Measurements from ENCODE around the gene PLA2G3. TPM values are rescaled to one million over a fixed set of nuclear protein-coding genes. Genes with fewer than 3 reads are reported as not detected.

Gene PLA2G3
- total and polyA plus RNA-seq, 2 experiments from 2014 or later: not detected

- Histone ChIP-seq H3K9me3 (ENCODE audit: low read depth) (no peaks in the 10 kb centered on the region), H3K36me3 (ENCODE audit: low read depth) (peaks cover 43% of the 10 kb centered on the region; the same call in 1 of the 2 replicates), H2AFZ (no peak overlapping the region), H4K20me1 (ENCODE audit: insufficient read depth) (no peaks in the 10 kb centered on the region), H3K4me2 (ENCODE audit: unreplicated experiment) (no peak overlapping the region), H3K9ac (no peak overlapping the region), H3K4me1 (ENCODE audit: insufficient read depth) (no peaks in the 10 kb centered on the region), H3K27ac (no peak overlapping the region), H3K79me2 (ENCODE audit: insufficient read depth) (peaks cover 41% of the 10 kb centered on the region), H3F3A (ENCODE audit: insufficient read depth) (peaks cover 8% of the 10 kb centered on the region), H3K9me2 (ENCODE audit: insufficient read depth) (no peaks in the 10 kb centered on the region), H3K4me3 (no peak overlapping the region), H3K27me3 (replicated peaks; ENCODE audit: insufficient read depth) (no peaks in the 10 kb centered on the region)
- 90 to 93% methylated on average over 9 of the region's 9 CpGs for WGBS, 2 experiments (ENCODE audit: low coverage in 1 of 2, low lambda C conversion rate in 2 of 2, missing lambda C conversion rate in 2 of 2)
- TF ChIP-seq EZH2 (IDR thresholded peaks at IDR 0.05; ENCODE audit: insufficient read depth, poor library complexity, severe bottlenecking) (no peak), EZH2phosphoT487 (IDR thresholded peaks at IDR 0.05; ENCODE audit: insufficient read depth, low read depth) (no peak)
- in situ Hi-C loops (cut with MboI): no loop called here
- DNase-seq: no peak
Measured at GRCh38 chr22:31092161-31092560, 48.1 kb downstream of the PLA2G3 start.

- Histone ChIP-seq H3K9ac (no peak overlapping the region), H3K4me1 (ENCODE audit: insufficient read depth) (peaks cover 4% of the 10 kb centered on the region), H3K79me2 (ENCODE audit: insufficient read depth) (peaks cover 49% of the 10 kb centered on the region), H3K4me2 (ENCODE audit: unreplicated experiment) (no peak overlapping the region), H3K36me3 (ENCODE audit: low read depth) (peaks cover 37% of the 10 kb centered on the region; the same call in 1 of the 2 replicates), H3K9me2 (ENCODE audit: insufficient read depth) (no peaks in the 10 kb centered on the region), H3K4me3 (no peak overlapping the region), H3K27ac (no peak overlapping the region), H4K20me1 (ENCODE audit: insufficient read depth) (no peaks in the 10 kb centered on the region), H3K27me3 (replicated peaks; ENCODE audit: insufficient read depth) (no peaks in the 10 kb centered on the region), H3F3A (ENCODE audit: insufficient read depth) (peaks cover 4% of the 10 kb centered on the region), H3K9me3 (ENCODE audit: low read depth) (no peaks in the 10 kb centered on the region), H2AFZ (no peak overlapping the region)
- 69 to 72% methylated on average over 24 to 28 of the region's 29 CpGs for WGBS, 2 experiments (ENCODE audit: low coverage in 1 of 2, low lambda C conversion rate in 2 of 2, missing lambda C conversion rate in 2 of 2)
- no peak for DNase-seq
- no peak for TF ChIP-seq EZH2 (IDR thresholded peaks at IDR 0.05; ENCODE audit: insufficient read depth, poor library complexity, severe bottlenecking)
- TF ChIP-seq EZH2phosphoT487 (IDR thresholded peaks at IDR 0.05; ENCODE audit: insufficient read depth, low read depth): no peak
- in situ Hi-C loops (cut with MboI): no loop called here
Measured at GRCh38 chr22:31091106-31091975, 49.0 kb downstream of the PLA2G3 start.

- Histone ChIP-seq H3K9me2 (ENCODE audit: insufficient read depth) (no peaks in the 10 kb centered on the region), H3K27ac (no peak overlapping the region), H3K27me3 (replicated peaks; ENCODE audit: insufficient read depth) (no peaks in the 10 kb centered on the region), H3K9ac (no peak overlapping the region), H3K4me2 (ENCODE audit: unreplicated experiment) (no peak overlapping the region), H3K79me2 (ENCODE audit: insufficient read depth) (peaks cover 58% of the 10 kb centered on the region), H3K36me3 (ENCODE audit: low read depth) (peaks cover 32% of the 10 kb centered on the region; the same call in 1 of the 2 replicates), H3K9me3 (ENCODE audit: low read depth) (no peaks in the 10 kb centered on the region), H3F3A (ENCODE audit: insufficient read depth) (no peaks in the 10 kb centered on the region; the same call in 1 of the 2 replicates), H4K20me1 (ENCODE audit: insufficient read depth) (no peaks in the 10 kb centered on the region), H3K4me3 (no peak overlapping the region), H2AFZ (no peak overlapping the region), H3K4me1 (ENCODE audit: insufficient read depth) (peaks cover 11% of the 10 kb centered on the region)
- no peak for DNase-seq
- no peak for TF ChIP-seq EZH2 (IDR thresholded peaks at IDR 0.05; ENCODE audit: insufficient read depth, poor library complexity, severe bottlenecking)
- TF ChIP-seq EZH2phosphoT487 (IDR thresholded peaks at IDR 0.05; ENCODE audit: insufficient read depth, low read depth): no peak
- 83 to 85% methylated on average over 13 to 15 of the region's 15 CpGs for WGBS, 2 experiments (ENCODE audit: low coverage in 1 of 2, low lambda C conversion rate in 2 of 2, missing lambda C conversion rate in 2 of 2)
- in situ Hi-C loops (cut with MboI): no loop called here
Measured at GRCh38 chr22:31090217-31091085, 49.9 kb downstream of the PLA2G3 start.
